Measurements from ENCODE around the gene THSD8. TPM values are rescaled to one million over a fixed set of nuclear protein-coding genes. Genes with fewer than 3 reads are reported as not detected.

Gene THSD8
- total RNA-seq, 1 experiment from 2014 or later = 14.0 TPM

DNA sequence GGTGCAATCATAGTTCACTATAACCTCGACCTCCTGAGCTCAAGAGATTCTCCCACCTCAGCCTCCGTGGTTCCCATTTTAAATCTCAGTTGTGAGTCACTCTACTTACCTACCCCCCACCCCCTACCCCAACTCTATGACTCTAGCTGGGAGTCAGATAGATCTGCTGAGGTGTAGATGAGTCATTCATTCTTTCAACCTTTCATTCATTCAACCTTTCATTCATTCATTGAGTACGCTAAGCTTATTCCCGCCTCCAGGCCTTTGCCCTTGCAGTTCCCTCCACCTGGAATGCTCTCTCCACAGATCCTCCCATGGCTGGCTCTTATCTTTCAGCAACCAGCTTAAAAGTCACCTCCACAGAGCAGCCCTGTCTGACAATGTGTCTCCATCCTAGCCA, 35.4 kb downstream of the THSD8 start:
- Mint-ChIP-seq H3K27me3 (ENCODE audit: unreplicated experiment) (peaks cover 61% of the 10 kb centered on the region), H3K36me3 (ENCODE audit: insufficient read depth, unreplicated experiment) (peaks cover 15% of the 10 kb centered on the region), H3K4me1 (ENCODE audit: low read depth, unreplicated experiment) (peaks cover 6% of the 10 kb centered on the region), H3K4me3 (ENCODE audit: low read depth, unreplicated experiment) (no peak overlapping the region), H3K9me3 (ENCODE audit: low read depth, unreplicated experiment) (no peaks in the 10 kb centered on the region), H3K27ac (ENCODE audit: unreplicated experiment) (no peak overlapping the region)
- TF ChIP-seq, protein P1, sequence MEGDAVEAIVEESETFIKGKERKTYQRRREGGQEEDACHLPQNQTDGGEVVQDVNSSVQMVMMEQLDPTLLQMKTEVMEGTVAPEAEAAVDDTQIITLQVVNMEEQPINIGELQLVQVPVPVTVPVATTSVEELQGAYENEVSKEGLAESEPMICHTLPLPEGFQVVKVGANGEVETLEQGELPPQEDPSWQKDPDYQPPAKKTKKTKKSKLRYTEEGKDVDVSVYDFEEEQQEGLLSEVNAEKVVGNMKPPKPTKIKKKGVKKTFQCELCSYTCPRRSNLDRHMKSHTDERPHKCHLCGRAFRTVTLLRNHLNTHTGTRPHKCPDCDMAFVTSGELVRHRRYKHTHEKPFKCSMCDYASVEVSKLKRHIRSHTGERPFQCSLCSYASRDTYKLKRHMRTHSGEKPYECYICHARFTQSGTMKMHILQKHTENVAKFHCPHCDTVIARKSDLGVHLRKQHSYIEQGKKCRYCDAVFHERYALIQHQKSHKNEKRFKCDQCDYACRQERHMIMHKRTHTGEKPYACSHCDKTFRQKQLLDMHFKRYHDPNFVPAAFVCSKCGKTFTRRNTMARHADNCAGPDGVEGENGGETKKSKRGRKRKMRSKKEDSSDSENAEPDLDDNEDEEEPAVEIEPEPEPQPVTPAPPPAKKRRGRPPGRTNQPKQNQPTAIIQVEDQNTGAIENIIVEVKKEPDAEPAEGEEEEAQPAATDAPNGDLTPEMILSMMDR (IDR thresholded peaks at IDR 0.05; ENCODE audit: unreplicated experiment) = no peak
- no TSS peak for BruUV-seq (replicated peaks)
- CTCF ChIA-PET = no interaction called here
- no peak for DNase-seq
- intact Hi-C loops (cut with micrococcal nuclease; ENCODE audit: unreplicated experiment) = no loop called here

DNA sequence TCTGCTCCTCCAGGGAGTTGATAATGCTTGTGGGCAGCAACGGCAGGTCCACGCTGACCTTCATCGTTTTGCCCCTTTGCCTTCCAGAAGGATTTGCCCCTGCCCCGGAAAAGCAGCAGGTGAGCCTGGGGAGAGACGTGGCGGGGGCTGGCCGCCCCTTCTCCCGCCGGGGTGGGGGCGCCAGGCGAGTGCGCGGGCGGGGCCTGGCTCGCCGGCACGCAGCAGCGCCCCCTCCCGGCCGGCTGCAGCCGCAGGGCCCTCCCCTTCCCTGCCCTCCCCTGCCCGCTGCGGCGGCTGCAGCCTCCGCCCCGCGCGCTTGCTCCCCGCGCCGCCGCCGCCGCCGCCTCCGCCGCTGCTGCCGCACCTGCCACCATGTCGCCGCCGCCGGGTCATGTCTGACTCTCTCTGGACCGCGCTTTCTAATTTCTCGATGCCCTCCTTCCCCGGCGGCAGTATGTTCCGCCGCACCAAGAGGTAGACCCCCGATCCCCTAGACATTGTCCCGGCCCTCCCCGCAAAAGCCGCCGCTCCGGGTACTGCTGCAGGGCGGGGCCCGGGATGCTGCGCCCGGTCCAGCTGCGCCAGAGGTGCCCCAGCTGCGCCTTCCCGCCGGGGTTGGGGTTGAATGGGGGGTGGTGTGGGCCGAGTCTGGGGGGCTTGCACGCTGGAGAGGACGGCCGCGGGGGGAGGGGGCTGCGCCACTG, 36.5 kb downstream of the THSD8 start, which contains the start of gene MAST1:
TSS of gene MAST1 (plus strand) at position 334 of the 704 bp plus-strand sequence. CDS start at position 392, 58 bp downstream.
- Mint-ChIP-seq H3K27ac (ENCODE audit: unreplicated experiment) (no peak within 1 kb of the TSS), H3K4me3 (ENCODE audit: low read depth, unreplicated experiment) (peak within 1 kb of the TSS; percentile 64), H3K4me1 (ENCODE audit: low read depth, unreplicated experiment) (no peaks in the 10 kb centered on the region), H3K36me3 (ENCODE audit: insufficient read depth, unreplicated experiment) (peaks cover 9% of the 10 kb centered on the region), H3K9me3 (ENCODE audit: low read depth, unreplicated experiment) (no peaks in the 10 kb centered on the region), H3K27me3 (ENCODE audit: unreplicated experiment) (peaks cover 56% of the 10 kb centered on the region)
- CTCF ChIA-PET = no interaction called here
- intact Hi-C loops (cut with micrococcal nuclease; ENCODE audit: unreplicated experiment) = no loop called here
- TF ChIP-seq, protein P1 (IDR thresholded peaks at IDR 0.05; ENCODE audit: unreplicated experiment) = peak; percentile 37
- peak; percentile 61 for DNase-seq
- BruUV-seq (replicated peaks) = no TSS peak

DNA sequence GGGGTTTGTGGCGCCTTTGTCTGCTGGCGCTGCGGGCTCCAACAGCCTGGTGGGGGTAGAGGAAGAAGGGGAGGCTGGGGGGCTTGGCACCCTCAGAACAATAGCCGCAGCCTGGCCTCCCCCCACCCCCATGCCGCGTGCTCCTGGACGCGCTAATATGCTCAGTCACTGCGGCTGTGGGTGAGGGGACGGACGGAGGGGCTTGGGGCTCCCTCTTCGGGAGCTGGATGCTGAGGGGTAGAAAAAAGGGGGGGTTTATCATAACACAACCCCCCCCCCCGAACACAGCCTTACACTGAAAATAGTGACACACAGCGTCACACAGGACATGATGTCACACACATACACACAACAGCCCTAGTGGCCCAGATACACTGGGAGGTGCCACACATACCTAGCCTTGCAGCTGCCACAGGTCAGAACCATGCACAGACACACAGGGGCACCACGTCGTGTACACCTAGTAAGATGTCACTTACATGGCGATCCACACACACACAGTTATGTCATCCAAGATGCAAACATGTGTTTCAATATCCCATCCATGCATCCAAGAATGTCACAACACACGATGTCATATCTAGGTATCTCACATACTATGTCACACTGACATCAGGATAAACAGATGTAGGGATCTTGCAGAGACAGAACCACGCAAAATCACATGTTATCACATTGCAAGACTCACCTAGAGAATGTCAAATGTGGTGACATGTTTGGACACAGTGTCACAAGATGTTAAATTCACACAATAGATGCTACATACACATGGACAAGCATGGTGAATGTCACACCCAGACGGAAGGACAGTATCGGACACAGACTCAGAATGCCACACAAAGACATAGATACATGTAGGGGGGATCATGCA, 37.3 kb downstream of the THSD8 start:
- peaks cover 9% of the 10 kb centered on the region for H3K36me3 Mint-ChIP-seq (ENCODE audit: insufficient read depth, unreplicated experiment)
- CTCF ChIA-PET = no interaction called here
- no peak for DNase-seq
- H3K4me3 Mint-ChIP-seq (ENCODE audit: low read depth, unreplicated experiment) = peak overlapping the region; percentile 64
- intact Hi-C loops (cut with micrococcal nuclease; ENCODE audit: unreplicated experiment) = no loop called here
- H3K27me3 Mint-ChIP-seq (ENCODE audit: unreplicated experiment) = peaks cover 54% of the 10 kb centered on the region
- H3K27ac Mint-ChIP-seq (ENCODE audit: unreplicated experiment) = no peak overlapping the region
- H3K4me1 Mint-ChIP-seq (ENCODE audit: low read depth, unreplicated experiment) = no peaks in the 10 kb centered on the region
- no TSS peak for BruUV-seq (replicated peaks)
- TF ChIP-seq, protein P1 (IDR thresholded peaks at IDR 0.05; ENCODE audit: unreplicated experiment) = no peak
- H3K9me3 Mint-ChIP-seq (ENCODE audit: low read depth, unreplicated experiment) = no peaks in the 10 kb centered on the region

DNA sequence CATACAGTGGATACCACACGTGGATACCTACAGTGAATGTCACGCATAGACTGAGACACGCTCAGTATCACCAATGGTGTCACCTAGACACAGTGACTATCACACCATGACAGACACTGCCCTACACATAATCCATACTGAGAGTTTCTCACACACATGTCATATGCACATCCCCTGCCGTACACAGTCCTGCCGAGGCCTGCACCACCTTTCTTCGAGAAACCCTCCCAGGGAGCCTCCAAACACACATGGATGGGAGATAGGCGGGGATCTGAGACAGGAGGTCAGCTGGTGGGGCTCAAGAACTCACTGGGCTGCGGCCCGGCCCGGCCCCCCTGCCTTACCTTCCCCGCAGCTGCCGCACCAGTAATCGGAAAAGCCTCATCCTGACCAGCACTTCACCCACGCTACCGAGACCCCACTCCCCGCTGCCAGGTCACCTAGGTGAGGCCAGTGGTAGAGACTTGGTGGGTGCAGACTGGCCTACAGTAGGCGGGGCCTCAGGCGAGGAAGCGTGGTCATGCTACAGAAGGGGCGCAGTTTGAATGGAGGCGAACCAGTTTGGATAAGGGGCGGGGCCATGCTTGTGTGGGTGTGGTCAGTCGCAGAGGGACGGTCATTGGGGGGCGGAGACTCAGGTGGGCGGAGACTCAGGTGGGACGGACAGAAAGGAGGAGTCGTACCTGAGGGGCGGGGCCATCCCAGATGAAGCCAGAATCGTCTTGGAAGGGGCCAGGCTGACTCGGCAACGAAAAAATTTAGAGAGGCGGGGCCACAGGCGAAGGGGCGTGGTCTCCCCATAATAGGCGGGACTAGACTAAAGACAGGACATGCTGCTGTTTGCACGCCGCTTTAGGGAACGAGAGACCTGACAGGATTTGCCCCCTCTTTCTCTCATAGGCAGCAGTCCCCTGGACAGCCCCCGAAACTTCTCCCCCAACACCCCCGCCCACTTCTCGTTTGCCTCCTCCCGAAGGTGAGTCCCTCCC, 38.5 kb downstream of the THSD8 start:
- intact Hi-C loops (cut with micrococcal nuclease; ENCODE audit: unreplicated experiment) = no loop called here
- H3K4me3 Mint-ChIP-seq (ENCODE audit: low read depth, unreplicated experiment) = no peak overlapping the region
- H3K4me1 Mint-ChIP-seq (ENCODE audit: low read depth, unreplicated experiment) = no peaks in the 10 kb centered on the region
- peak; percentile 59 for DNase-seq
- no peak overlapping the region for H3K27ac Mint-ChIP-seq (ENCODE audit: unreplicated experiment)
- peaks cover 44% of the 10 kb centered on the region for H3K27me3 Mint-ChIP-seq (ENCODE audit: unreplicated experiment)
- CTCF ChIA-PET = no interaction called here
- TF ChIP-seq, protein P1 (IDR thresholded peaks at IDR 0.05; ENCODE audit: unreplicated experiment) = no peak
- BruUV-seq (replicated peaks) = no TSS peak
- no peaks in the 10 kb centered on the region for H3K9me3 Mint-ChIP-seq (ENCODE audit: low read depth, unreplicated experiment)
- H3K36me3 Mint-ChIP-seq (ENCODE audit: insufficient read depth, unreplicated experiment) = peaks cover 9% of the 10 kb centered on the region

Data from Calu3 (cell line).